HCT116 (cell line): Measurements from ENCODE around the gene MYF5. TPM values are rescaled to one million over a fixed set of nuclear protein-coding genes. Genes with fewer than 3 reads are reported as not detected.

Experiments
- ATAC-seq: fragments of 200-7000 bp; cut with Tn5 transposase; 2 replicates; pipeline ENCODE4 v1.9.1; 2020; ENCODE audit warnings: mild to moderate bottlenecking, moderate library complexity
- BruUV-seq: library from RNA; stranded (reverse); fragments of 400-500 nt; replicated peaks from 2 replicates; lab custom pipeline; 2021; lab: Mats Ljungman, UMichigan
- CTCF ChIA-PET: fragments of 300-600 bp; sonication (Branson Sonifier 250); formaldehyde crosslinking; loops from one replicate; lab custom pipeline; 2021; ENCODE audit warnings: antibody characterized with exemption; lab: Charles Lee
- POLR2A ChIA-PET: fragments of 300-600, 350-600 bp; sonication (Branson Sonifier 250); formaldehyde crosslinking; loops from one replicate; lab custom pipeline; 2021; ENCODE audit warnings: antibody characterized with exemption; lab: Charles Lee
- RAD21 ChIA-PET, 2 experiments: fragments of 300-600 bp; sonication (Branson Sonifier 250); formaldehyde crosslinking; loops; one replicate each; lab custom pipeline; 2023; ENCODE audit warnings: low total read pairs in 2 of 2; ENCODE audit not compliant: uncharacterized antibody in 2 of 2, unreplicated experiment in 2 of 2, low non-redundant PET in 1 of 2; lab: Charles Lee
- DNase-seq: peaks from one replicate; pipeline ENCODE4 v3.0.0-alpha.2; 2010; ENCODE audit warnings: low read depth, low spot score
- H2AFZ ChIP-seq: fragments of 200-600 bp; shearing (Covaris generic), sonication (generic); 2 replicates; pipeline ENCODE4 v1.6.1; 2017; ENCODE audit warnings: low read depth, mixed run types, mixed read lengths, antibody characterized with exemption, low read length; ENCODE audit not compliant: poor library complexity, severe bottlenecking
- H3K27ac ChIP-seq: 2 replicates; pipeline ENCODE4 v1.5.1; 2012; ENCODE audit warnings: low read depth, low read length
- H3K27me3 ChIP-seq: fragments of 200-600 bp; sonication (generic); 2 replicates; pipeline ENCODE4 v1.6.1; 2016; ENCODE audit warnings: mixed run types, low read length, mixed read lengths; ENCODE audit not compliant: insufficient read depth
- H3K36me3 ChIP-seq, 2 experiments: fragments of 200-500 bp in 1 of 2; fragments of 200-600 bp in 1 of 2; sonication (Bioruptor generic) in 1 of 2; sonication (generic) in 1 of 2; 2 replicates each; pipeline versions ENCODE4 v1.5.1 to v1.6.1; 2014 to 2016; ENCODE audit warnings: low read length in 2 of 2, inconsistent platforms in 1 of 2, mixed read lengths in 1 of 2, mixed run types in 1 of 2; ENCODE audit not compliant: insufficient read depth in 2 of 2, control insufficient read depth in 1 of 2
- H3K4me1 ChIP-seq, 2 experiments: fragments of 200-600 bp in 1 of 2; sonication (generic) in 1 of 2; 2 replicates each; pipeline versions ENCODE4 v1.5.1 to v1.6.1; 2012 to 2017; ENCODE audit warnings: low read length in 2 of 2, inconsistent platforms in 1 of 2, mild to moderate bottlenecking in 1 of 2, mixed read lengths in 1 of 2, mixed run types in 1 of 2, moderate library complexity in 1 of 2; ENCODE audit not compliant: insufficient read depth in 2 of 2, control insufficient read depth in 1 of 2
- H3K4me2 ChIP-seq: fragments of 200-600 bp; sonication (generic); 2 replicates; pipeline ENCODE4 v1.6.1; 2017; ENCODE audit warnings: mixed run types, low read length, mixed read lengths
- H3K4me3 ChIP-seq, 2 experiments: fragments of 200-600 bp in 1 of 2; sonication (generic) in 1 of 2; replicated peaks in 1 of 2; 2 replicates each; pipeline ENCODE4 v1.5.1; 2011 to 2016; ENCODE audit warnings: low read length in 2 of 2, control low read depth in 1 of 2, low read depth in 1 of 2, mild to moderate bottlenecking in 1 of 2, mixed read lengths in 1 of 2, mixed run types in 1 of 2
- H3K79me2 ChIP-seq: fragments of 200-600 bp; sonication (generic); 2 replicates; pipeline ENCODE4 v1.6.1; 2017; ENCODE audit warnings: mild to moderate bottlenecking, mixed run types, low read length, moderate library complexity, mixed read lengths; ENCODE audit not compliant: insufficient read depth
- H3K9ac ChIP-seq: fragments of 200-600 bp; sonication (generic); 2 replicates; pipeline ENCODE4 v1.6.1; 2016; ENCODE audit warnings: low read length, mixed read lengths
- H3K9me2 ChIP-seq: fragments of 200-600 bp; sonication (generic), shearing (Covaris generic); 2 replicates; pipeline ENCODE4 v1.6.1; 2017; ENCODE audit warnings: mixed run types, mild to moderate bottlenecking, moderate library complexity; ENCODE audit not compliant: insufficient read depth
- H3K9me3 ChIP-seq, 2 experiments: fragments of 200-500 bp in 1 of 2; fragments of 200-600 bp in 1 of 2; sonication (Bioruptor generic) in 1 of 2; sonication (generic) in 1 of 2; 2 replicates each; pipeline ENCODE4 v1.6.1; 2014 to 2017; ENCODE audit warnings: low read length in 2 of 2, mixed read lengths in 2 of 2, inconsistent platforms in 1 of 2, low read depth in 1 of 2, mild to moderate bottlenecking in 1 of 2, mixed run types in 1 of 2, moderate library complexity in 1 of 2; ENCODE audit not compliant: control insufficient read depth in 1 of 2, insufficient read depth in 1 of 2
- H4K20me1 ChIP-seq: fragments of 200-600 bp; sonication (generic), shearing (Covaris generic); 2 replicates; pipeline ENCODE4 v1.6.1; 2017; ENCODE audit warnings: mixed run types, mild to moderate bottlenecking, moderate library complexity; ENCODE audit not compliant: insufficient read depth
- ATF3 ChIP-seq: IDR thresholded peaks from 2 replicates; pipeline ENCODE4 v1.6.1; 2012
- CBX3 ChIP-seq: IDR thresholded peaks from 2 replicates; pipeline ENCODE4 v1.6.1; 2012; ENCODE audit warnings: low read depth
- CEBPB ChIP-seq: IDR thresholded peaks from 2 replicates; pipeline ENCODE4 v1.6.1; 2012; ENCODE audit warnings: low read depth
- CTCF ChIP-seq, 3 experiments: fragments of 200-600 bp in 1 of 3; sonication (generic) in 1 of 3; IDR thresholded peaks in 2 of 3; conservative IDR thresholded peaks in 1 of 3; 2 replicates each; pipeline ENCODE4 v1.5.1; 2012 to 2017; ENCODE audit warnings: low read depth in 2 of 3, low read length in 2 of 3, antibody characterized with exemption in 1 of 3, borderline replicate concordance in 1 of 3, control low read depth in 1 of 3, mild to moderate bottlenecking in 1 of 3, mixed read lengths in 1 of 3, mixed run types in 1 of 3, moderate library complexity in 1 of 3; ENCODE audit not compliant: insufficient read depth in 1 of 3
- EGR1 ChIP-seq: IDR thresholded peaks from 2 replicates; pipeline ENCODE4 v1.6.1; 2012; ENCODE audit warnings: low read depth
- FOSL1 ChIP-seq: IDR thresholded peaks from 2 replicates; pipeline ENCODE4 v1.6.1; 2012; ENCODE audit warnings: low read depth
- JUND ChIP-seq: IDR thresholded peaks from 2 replicates; pipeline ENCODE4 v1.6.1; 2012
- MAX ChIP-seq: IDR thresholded peaks from 2 replicates; pipeline ENCODE4 v1.6.1; 2012
- RAD21 ChIP-seq: IDR thresholded peaks from 2 replicates; pipeline ENCODE4 v1.6.1; 2012; ENCODE audit warnings: low read depth, mild to moderate bottlenecking
- REST ChIP-seq: IDR thresholded peaks from 2 replicates; pipeline ENCODE4 v1.6.1; 2012; ENCODE audit warnings: low read depth
- SP1 ChIP-seq: IDR thresholded peaks from 2 replicates; pipeline ENCODE4 v1.6.1; 2012; ENCODE audit warnings: low read depth
- SRF ChIP-seq: IDR thresholded peaks from 2 replicates; pipeline ENCODE4 v1.6.1; 2012; ENCODE audit warnings: low read depth
- TCF7L2 ChIP-seq: IDR thresholded peaks from 2 replicates; pipeline ENCODE4 v1.7.0; 2011; ENCODE audit warnings: borderline replicate concordance, inconsistent platforms; ENCODE audit not compliant: insufficient read depth, insufficient read length; ENCODE audit errors: extremely low read depth
- ZBTB33 ChIP-seq: IDR thresholded peaks from 2 replicates; pipeline ENCODE4 v1.6.1; 2011; ENCODE audit warnings: mild to moderate bottlenecking, low read length, moderate library complexity; ENCODE audit not compliant: insufficient replicate concordance; ENCODE audit errors: extremely low read depth
- ZFX ChIP-seq: fragments of 450-650 bp; IDR thresholded peaks from 2 replicates; pipeline ENCODE4 v1.6.1; 2017
- ZNF274 ChIP-seq: fragments of 200-500 bp; sonication (Bioruptor generic); IDR thresholded peaks from 2 replicates; pipeline ENCODE4 v1.6.1; 2014; ENCODE audit warnings: mild to moderate bottlenecking, low read depth, low read length, inconsistent platforms
- intact Hi-C: fragments of 100-400 bp; cut with micrococcal nuclease; formaldehyde crosslinking; loops from 2 replicates; pipeline ENCODE4 v1.10.0; 2022
- total RNA-seq: library from RNA; stranded (reverse); gene quantifications from one replicate; pipeline ENCODE4 v1.2.1, GENCODE V29; 2021; ENCODE audit not compliant: unreplicated experiment

MYF5 gene
- total RNA-seq, 1 experiment from 2014 or later: not detected

GRCh38 chr12:80700327-80700726 is 16.4 kb upstream of the MYF5 start:
- H3K27me3 ChIP-seq: peaks cover 18% of the 10 kb centered on the region; the same call in 1 of the 2 replicates
- CTCF ChIA-PET: interaction anchor here (2.0 kb wide), 1 partner anchor 10 kb away, joined by 6 read pairs; no protein-coding TSS in a partner anchor
- RAD21 ChIA-PET: no interaction called here
- H2AFZ ChIP-seq: no peak overlapping the region
- no peak overlapping the region for H3K4me3 ChIP-seq
- intact Hi-C loops: no loop called here
- H3K9me2 ChIP-seq: no peaks in the 10 kb centered on the region
- H3K9me3 ChIP-seq: no peaks in the 10 kb centered on the region
- DNase-seq: no peak
- H3K36me3 ChIP-seq: no peaks in the 10 kb centered on the region
- POLR2A ChIA-PET: no interaction called here
- TF ChIP-seq RAD21 (no peak), ATF3 (no peak), ZNF274 (no peak), JUND (no peak), SRF (no peak), ZBTB33 (no peak), MAX (no peak), REST (no peak), TCF7L2 (no peak), CTCF (IDR thresholded peaks at IDR 0.05 in 2 of 3, conservative IDR thresholded peaks at IDR 0.05 in 1 of 3; ENCODE audit: borderline replicate concordance in 1 of 3, insufficient read depth in 1 of 3, low read depth in 2 of 3, low read length in 2 of 3) (no peak), EGR1 (no peak), FOSL1 (no peak), CEBPB (no peak), SP1 (no peak), ZFX (no peak), CBX3 (no peak)
- H3K4me1 ChIP-seq: peaks cover 0 to 11% of the 10 kb centered on the region in 2 experiments; a peak in 2 of 4 replicates
- H3K9ac ChIP-seq: no peak overlapping the region
- no peaks in the 10 kb centered on the region for H3K79me2 ChIP-seq
- H3K27ac ChIP-seq: no peak overlapping the region
- no peak for ATAC-seq
- no TSS peak for BruUV-seq
- no peak overlapping the region for H3K4me2 ChIP-seq
- no peaks in the 10 kb centered on the region for H4K20me1 ChIP-seq
